NOMO-1 treated with DMSO at 0.1 percent for 48 hours (cell line): Measurements from ENCODE around the gene WDR33.
"Not testable (repeated sequence)": the region's sequence is repeated elsewhere in the genome, so short reads cannot be mapped to it uniquely, and the experiment has no call there.

ENCODE experiments used
- DNase-seq: peaks from one replicate; lab custom pipeline; 2025; ENCODE audit not compliant: unreplicated experiment; lab: John Stamatoyannopoulos, UW

The WDR33 gene

GRCh38 chr2:127811397-127812321 lies 688 bp upstream of the WDR33 start:
- peak; percentile 59 for DNase-seq

DNA sequence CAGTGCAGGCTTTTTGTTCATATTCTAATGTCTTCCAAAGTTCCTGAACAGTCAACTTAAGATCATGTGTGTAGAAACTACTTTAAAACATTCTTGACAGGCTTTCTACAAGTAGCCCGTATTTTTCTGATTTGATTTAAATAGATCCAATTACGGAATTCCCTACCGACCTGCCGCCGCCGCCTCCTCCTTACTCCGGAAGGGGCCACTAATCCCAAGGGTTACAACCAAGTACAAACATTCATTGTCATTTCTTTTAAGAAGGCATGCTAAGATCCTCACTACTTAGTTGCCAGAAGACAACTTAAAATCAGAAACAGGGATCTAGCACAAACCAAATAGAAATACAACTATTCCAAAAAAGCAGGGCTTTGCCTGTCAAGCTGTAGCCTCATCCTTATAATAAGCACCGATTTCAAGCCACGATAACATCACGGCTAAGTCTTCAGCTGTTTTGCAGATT lies 784 bp downstream of the WDR33 start:
- DNase-seq = no peak

DNA sequence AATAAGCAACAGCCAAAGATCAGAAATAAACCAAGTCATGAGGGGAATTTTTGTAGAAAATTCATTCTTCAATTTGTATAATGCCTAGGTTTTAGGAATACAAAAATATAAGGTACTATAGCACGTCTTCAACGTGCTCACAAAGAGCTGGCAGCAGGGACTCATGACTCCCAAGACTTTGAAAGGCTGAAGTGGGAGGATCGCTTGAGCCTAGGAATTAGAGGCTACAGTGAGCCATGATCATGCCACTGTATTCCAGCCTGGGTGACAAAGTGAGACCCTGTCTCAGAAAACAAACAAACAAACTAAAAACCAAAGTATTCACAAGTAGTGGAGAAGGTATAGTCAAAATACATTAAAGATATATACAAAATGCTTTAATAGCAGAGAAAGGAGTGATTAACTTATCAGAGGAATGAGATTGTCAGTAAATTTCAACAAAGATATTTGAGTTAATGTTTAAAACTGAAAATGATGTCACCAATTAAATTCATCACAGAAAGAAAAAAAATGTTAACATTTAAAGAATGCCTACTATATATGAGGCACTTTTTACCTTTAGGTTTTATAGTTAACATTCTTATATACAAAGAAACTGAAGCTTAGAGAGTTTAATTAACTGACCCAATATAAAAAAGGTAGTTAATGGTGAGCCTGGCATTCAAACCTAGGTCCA lies 3.2 kb downstream of the WDR33 start:
- DNase-seq = no peak

- DNase-seq = not testable (repeated sequence)
Measured at GRCh38 chr2:127806860-127807259, 4.1 kb downstream of the WDR33 start.

- DNase-seq = no peak
Measured at GRCh38 chr2:127805491-127805890, 5.5 kb downstream of the WDR33 start.

- DNase-seq = no peak
Measured at GRCh38 chr2:127799926-127800325, 11.0 kb downstream of the WDR33 start.

DNA sequence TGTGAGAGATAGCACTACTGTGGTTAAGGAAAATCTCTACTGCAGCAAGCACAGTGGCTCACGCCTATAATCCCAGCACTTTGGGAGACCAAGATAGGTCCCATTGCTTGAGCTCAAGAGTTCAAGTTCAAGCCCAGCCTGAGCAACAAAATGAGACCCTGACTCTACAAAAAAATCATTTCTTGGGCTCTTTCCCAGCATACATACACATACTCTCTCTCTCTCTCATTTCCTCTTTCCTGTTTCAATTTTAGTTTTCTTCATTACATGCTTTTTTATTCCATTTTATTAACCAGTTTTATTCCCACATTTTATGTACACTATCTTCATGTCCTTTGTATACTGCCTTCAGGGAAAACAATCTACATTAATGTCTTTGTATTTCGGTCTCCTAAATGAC lies 14.6 kb downstream of the WDR33 start:
- DNase-seq = no peak

DNA sequence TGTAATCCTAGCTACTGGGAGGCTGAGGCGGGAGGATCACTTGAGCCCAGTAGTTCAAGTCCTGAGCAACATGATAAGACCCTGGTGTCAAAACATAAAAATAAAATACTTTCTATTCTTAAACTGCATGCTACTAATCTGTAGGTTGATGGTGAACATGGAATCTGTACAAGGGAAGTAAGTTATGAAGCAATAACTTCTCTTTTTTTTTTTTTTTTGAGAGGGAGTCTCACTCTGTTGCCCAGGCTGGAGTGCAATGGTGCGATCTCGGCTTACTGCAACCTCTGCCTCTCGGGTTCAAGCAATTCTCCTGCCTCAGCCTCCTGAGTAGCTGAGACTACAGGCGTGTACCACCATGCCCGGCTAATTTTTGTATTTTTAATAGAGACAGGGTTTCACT lies 16.1 kb downstream of the WDR33 start:
- peak; percentile 45 for DNase-seq

- no peak for DNase-seq
Measured at GRCh38 chr2:127792805-127793204, 18.2 kb downstream of the WDR33 start.

- peak; percentile 19 for DNase-seq
Measured at GRCh38 chr2:127790694-127791529, 20.1 kb downstream of the WDR33 start.

GRCh38 chr2:127786048-127786809 lies 24.7 kb downstream of the WDR33 start:
- no peak for DNase-seq

GRCh38 chr2:127784965-127785518 lies 25.9 kb downstream of the WDR33 start:
- no peak for DNase-seq

DNA sequence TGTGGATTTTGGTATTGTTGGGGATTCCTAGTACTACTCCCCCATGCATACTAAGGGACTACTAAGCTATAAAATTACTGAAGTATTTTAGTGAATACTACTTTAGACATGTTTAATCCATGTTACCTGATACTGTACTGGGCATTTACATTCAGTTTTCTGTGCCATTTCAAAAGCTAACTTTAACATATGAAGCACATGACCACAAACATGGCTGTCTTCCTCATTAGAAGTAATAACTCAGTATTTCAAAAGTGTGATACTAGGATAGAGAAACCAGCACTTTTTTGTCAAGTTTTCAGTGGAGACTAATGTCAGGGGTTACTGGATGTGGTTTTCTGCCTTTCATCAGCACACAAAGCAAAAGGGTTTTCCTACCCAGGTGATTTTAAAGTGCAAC lies 27.9 kb downstream of the WDR33 start:
- peak; percentile 21 for DNase-seq

- DNase-seq = no peak
Measured at GRCh38 chr2:127778850-127779249, 32.1 kb downstream of the WDR33 start.

DNA sequence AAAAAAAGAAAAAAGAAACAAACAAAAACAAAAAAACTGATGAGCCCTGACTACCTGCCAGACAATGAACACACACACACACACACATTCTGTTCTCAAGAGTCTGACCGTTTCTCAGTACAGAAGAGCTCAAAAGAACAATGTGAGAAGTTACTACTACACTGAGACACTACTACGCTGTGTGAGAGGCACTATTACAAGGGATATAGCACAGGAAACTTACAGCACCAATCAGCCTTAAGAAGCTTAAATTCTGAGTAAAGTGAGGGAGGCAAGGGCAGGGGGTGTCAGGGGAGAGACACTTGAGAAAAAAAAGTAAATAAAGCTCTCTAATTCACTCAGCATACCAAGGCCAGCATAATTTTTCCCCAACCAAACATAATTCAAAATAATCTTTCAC lies 32.5 kb downstream of the WDR33 start:
- no peak for DNase-seq

DNA sequence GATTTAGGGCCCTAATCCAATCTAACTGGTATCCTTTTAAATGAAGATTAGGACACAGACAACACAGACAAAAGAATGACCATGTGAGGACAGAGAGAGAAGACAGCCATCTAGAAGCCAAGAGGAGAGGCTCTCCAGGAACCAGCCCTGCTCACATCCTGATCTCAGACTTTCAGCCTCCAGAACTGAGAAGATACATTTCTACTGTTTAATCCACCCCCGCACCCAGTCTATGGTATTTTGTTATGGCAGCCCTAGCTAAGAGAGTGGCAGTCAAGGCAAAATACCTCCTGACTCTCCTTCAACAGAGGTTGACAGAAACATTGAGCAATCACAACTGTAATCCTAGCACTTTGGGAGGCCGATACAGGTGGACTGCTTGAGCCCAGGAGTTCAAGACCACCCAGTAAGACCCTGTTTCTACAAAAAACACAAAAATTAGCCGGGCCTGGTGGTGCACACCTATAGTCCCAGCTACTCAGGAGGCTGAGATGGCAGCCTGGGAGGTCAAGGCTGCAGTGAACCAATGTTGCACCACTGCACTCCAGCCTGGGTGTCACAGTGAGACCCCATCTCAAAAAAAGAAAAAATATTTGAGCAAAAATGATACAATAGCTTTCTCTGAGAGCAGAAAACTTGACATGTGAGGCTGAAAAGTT lies 34.7 kb downstream of the WDR33 start:
- DNase-seq = no peak

DNA sequence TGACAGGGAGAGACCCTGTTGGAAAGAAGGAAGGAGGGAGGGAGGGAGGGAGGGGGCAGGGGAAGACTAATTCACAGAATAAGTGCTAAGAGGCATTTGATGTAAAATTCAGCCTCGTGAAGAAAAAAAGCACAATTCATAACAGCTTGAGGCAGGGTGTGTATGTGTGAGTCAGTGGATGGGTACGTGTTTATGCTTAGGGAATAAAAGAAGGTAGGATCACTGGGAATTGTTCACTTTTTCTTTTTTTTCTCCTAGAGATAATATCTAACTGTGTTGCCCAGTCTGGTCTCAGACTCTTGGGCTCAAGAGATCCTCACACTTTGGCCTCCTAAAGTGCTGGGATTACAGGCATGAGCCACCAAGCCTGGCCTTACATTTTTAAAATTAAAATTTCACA lies 39.2 kb downstream of the WDR33 start:
- DNase-seq = no peak

- DNase-seq = no peak
Measured at GRCh38 chr2:127770973-127771735, 39.8 kb downstream of the WDR33 start.

DNA sequence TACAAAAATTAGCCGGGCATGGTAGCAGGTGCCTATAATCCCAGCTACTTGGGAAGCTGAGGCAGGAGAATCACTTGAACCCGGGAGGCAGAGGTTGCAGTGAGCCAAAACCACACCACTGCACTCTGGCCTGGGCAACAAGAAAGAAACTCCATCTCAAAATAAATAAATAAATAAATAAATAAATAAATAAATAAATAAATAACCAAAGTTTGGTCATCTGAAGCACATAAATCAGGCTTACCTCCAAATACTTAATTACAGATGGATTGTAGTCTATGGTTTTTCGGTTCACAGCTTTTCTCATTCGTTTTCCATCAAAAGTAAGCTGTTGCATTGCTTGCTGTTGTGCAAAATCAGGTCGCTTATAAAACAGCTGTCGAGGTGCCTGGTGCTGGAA lies 40.4 kb downstream of the WDR33 start:
- DNase-seq = not testable (repeated sequence)
